Esophagus squamous epithelium (tissue), 4 donors: ENCODE data around the gene RANBP1.

ENCODE experiments used
- CTCF ChIP-seq, 6 experiments: fragments of 450-650 bp in 4 of 6; fragments of 200-600 bp in 2 of 6; sonication (generic) in 2 of 6; IDR thresholded peaks; one replicate each; pipeline ENCODE4 v1.5.1; 2016 to 2019; ENCODE audit warnings: antibody characterized with exemption in 6 of 6, mild to moderate bottlenecking in 4 of 6, moderate library complexity in 4 of 6
- POLR2A ChIP-seq, 4 donors: fragments of 450-650 bp; IDR thresholded peaks; one replicate each; pipeline ENCODE4 v1.6.1; 2017; ENCODE audit warnings: antibody characterized with exemption in 4 of 4, mild to moderate bottlenecking in 4 of 4, moderate library complexity in 3 of 4

DNA sequence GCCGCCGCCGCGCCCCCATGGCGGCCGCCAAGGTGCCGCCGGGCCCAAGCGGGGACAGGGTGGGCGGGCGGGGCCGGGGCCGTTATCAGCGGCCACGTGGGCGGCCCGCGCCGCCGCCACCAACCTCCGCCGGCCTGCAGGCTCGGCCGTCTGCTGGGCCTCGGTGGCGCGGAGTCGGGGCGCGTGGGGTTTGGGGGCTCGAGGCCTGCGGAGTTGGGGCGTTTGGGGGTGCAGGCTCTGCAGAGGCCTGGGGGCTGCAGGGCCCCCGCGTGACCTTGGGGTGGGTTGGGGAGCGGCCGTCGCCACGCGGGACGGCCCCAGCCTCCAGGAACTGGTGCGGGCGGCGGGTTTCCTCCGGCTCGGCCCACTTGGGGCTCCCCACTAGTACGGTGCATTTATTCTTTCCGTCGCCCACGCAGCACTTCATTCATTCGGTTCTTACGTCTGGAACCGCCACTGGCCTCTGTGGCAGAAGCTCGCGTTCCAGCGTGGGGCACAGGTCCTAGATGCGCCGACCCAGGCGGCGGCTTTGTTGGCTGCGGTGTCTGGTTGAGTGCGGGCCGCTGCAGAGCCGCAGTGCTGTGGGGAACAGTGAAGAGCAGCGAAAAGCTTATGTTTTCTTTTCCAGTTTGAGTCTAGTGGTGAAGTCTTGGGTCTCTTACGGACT, 1.9 kb downstream of the RANBP1 start:
- TF ChIP-seq POLR2A (IDR thresholded peaks at IDR 0.05) (no peak), CTCF (IDR thresholded peaks at IDR 0.05) (no peak)
